ENCODE measurements around the gene IFNGR1. TPM values are rescaled to one million over a fixed set of nuclear protein-coding genes. Genes with fewer than 3 reads are reported as not detected.
"Not testable (repeated sequence)": the region's sequence is repeated elsewhere in the genome, so short reads cannot be mapped to it uniquely, and the experiment has no call there.

Gene IFNGR1
- 19.3 and 22.8 TPM in 2 replicates for total RNA-seq (2014; rRNA removed)
- 12.4 TPM for polyA plus RNA-seq (2012)

DNA sequence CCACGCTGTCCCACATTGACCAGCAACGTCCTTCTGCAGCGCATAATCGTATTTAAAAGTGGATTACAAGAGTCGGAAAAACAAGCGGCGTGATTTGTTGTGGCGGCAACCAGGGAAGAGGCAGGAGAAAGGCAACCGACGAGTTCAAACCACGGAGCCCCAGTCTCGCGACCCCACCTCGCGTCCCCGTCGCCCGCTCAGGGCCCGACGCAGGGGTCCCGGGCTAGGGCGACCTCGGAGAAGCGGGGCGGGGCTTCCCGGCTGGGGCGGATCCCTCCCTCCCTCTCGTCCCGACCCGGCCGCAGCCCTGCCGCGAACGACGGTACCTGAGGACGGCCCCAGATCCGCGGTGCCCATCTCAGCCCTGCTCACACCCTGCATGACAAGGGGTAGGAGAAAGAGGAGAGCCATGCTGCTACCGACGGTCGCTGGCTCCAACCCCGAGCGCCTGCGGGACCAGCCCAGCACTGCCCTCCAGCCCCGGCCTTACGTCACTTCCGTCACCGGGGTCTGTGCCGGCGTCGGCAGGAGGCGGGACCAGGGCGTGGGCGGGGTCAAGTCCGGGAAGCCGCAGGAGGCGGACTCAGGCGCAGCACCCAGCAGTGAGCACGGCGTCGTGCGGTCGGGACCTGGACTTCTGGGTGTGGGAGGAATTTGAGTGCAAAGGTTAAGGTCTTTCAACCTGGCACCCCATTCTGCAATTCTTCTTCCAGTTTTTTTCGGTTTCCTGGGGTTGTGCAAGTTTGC, at the start of gene IFNGR1:
TSS of gene IFNGR1 (minus strand) at position 469 of the 747 bp plus-strand sequence. CDS start at position 411, 58 bp downstream.
- DNase-seq (ENCODE audit: low read depth), result peak; percentile 81

DNA sequence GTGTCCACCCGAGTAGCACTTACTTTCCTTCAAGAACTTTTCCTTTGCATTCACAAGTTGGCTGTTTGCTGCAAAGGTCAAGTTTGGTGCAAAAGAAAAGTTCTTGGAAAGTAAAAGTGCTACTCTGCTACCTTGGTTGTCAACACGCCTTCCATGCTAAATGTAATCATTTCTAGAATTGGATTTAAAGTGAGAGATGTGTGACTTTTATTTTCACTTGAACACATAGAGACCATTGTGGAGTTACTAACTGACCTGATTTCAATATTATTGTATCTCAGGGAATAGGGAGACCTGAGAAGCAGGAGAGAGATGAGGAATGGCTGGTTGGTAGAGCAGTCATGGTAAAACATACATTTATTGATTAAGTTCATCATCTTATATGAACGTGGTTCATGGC, 49.7 kb upstream of the IFNGR1 start:
- DNase-seq (ENCODE audit: low read depth), result no peak

DNA sequence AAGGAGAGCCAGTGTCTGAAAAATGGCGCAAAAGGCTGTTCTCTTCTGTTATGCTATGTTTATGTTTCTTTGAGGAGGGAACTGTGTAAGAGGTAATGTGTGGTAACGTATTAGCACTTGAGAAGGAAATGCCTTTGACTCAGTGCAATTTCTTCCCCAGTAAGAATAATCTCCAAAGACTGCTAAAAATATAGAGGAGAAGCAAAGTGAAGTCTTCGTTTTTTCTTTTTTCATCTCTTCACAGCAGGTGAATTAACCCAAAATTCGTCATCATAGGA, 47.1 kb upstream of the IFNGR1 start:
- DNase-seq (ENCODE audit: low read depth), result no peak

DNA sequence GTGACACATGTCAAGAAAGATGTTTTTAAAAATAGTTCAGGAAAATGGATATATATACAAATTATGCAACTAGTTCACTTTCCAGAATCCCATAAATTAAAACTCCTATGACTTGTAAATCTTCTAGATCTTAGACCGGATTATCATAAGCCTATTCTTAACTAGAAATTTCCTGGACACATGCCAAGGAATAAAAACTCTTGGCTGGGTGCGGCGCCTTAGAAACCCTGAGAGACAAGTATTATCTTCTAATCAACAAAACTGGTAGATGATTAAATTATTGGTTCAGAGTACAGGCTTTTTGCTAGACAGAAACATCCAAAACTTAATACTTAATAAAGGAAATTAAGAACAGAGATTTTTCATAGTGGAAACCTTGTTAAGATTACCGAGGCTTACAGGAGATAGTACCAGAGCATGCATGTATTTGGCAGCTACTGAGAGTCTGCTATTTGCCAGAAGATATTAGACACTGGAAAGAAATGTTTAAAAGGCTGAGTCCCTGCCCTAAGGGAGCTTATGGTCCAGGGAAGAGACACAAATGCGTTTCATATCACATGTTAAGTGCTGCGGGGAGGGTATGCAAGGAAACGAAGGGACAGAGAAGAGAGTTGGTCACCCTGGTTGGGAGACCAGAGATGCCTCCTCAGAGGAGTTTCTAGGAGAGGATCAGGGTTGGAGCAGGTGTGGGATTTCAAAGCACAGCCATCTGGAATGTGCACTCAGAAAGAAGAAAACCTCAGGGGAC, 46.5 kb upstream of the IFNGR1 start:
- DNase-seq (ENCODE audit: low read depth), result no peak

DNA sequence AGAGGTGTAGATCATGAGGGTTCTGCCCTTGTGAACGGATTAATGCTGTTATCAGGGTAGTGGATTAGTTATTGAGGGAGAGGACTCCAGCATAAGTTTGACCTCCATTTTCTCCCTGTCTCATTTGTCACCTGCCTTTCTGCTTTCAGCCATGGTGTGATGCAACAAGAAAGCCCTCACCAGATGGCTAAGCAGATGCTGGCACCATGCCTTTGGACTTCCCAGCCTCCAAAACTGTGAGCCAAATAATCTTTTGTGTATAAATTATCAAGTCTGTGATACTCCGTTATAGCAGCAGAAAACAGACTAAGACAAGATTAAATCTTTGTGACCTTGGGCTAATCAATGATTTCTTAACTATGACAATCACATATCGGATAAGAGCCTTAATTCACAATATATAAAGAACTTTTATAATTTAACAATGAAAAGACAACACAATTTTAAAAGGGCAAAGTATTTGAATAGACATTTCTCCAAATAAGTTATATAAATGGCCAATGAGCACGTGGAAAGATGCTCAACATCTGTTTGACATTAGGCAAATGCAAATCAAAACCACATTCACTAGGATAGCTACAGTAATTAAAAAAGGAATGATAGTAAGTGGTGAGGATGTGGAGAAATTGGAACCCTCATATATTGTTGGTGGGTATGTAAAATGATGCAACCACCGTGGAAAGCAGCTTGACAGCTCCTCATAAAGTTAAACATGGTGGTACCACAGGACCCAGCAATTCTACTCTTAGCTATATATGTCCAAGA, 45.3 kb upstream of the IFNGR1 start:
- DNase-seq (ENCODE audit: low read depth), result no peak

DNA sequence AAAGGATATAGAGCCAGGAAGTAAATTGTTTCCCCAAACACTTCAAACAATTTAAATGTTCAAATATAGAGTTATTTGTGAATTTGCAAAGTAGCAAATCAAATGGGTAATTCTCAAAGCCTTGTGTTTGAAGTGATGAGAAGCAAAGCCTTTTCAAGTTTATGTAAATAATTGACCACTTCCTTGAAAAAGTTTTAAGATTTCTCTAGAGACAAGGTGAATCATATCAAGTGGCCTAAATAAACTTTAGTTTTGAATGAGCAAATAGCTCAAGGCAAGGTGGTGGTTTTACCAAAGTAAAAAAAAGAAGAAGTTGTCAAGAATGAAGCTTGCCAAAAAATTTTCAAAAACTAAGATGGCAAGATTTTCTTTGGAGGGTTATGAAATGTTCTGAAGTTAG, 42.6 kb upstream of the IFNGR1 start:
- DNase-seq (ENCODE audit: low read depth), result peak; percentile 25

DNA sequence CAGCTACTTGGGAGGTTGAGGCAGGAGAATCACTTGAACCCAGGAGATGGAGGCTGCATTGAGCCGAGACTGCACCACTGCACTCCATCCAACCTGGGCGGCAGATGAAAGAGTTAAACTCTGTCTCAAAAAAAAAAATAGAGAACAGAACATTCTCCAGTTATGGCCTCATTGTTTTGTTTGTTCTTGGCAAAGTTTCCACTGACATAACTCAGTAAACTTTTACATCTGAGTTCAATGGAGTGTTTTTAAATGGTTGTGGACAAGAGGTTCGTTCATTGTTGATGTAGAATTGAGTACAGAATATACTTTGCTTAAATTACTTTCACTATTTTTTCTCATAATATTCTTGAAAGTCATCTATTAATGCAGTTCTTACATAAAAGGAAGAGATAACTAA, 42.2 kb upstream of the IFNGR1 start:
- DNase-seq (ENCODE audit: low read depth), result peak; percentile 31

DNA sequence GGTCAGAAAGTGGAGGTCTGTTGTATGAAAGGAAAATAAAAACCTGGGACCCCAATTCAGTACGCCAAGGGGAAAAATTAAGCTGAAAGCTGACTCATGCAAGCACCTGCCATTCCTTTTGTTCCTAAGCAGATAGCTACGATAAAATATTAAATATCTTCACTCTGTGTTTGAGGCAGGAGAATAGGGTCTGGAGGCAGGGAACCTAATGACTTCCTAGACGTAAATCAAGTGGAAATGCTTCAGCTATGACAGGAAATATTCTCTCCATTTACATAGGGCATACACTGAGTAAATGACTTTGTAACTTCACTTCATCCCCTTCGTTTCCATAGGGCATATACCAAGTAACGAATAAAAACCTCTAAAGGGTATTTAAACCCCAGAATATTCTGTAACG, 41.0 kb upstream of the IFNGR1 start:
- no peak for DNase-seq (ENCODE audit: low read depth)

DNA sequence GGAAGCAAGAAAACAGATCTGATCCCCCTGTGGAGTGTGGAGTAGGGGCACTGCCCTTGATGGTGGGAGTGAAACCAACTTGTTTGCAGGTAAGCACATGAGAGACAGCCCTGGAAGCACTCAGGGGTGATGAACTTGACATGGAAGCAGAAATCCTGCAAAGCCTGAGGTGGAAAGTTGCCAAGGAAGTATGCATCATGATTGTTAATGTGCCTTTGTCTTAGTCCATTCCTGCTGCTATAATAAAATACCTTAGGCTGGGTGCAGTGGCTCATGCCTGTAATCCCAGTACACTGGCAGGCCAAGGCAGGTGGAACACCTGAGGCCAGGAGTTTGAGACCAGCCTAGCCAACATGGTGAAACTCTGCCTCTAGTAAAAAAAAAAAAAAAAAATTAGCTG, 40.2 kb upstream of the IFNGR1 start:
- DNase-seq (ENCODE audit: low read depth), result no peak

DNA sequence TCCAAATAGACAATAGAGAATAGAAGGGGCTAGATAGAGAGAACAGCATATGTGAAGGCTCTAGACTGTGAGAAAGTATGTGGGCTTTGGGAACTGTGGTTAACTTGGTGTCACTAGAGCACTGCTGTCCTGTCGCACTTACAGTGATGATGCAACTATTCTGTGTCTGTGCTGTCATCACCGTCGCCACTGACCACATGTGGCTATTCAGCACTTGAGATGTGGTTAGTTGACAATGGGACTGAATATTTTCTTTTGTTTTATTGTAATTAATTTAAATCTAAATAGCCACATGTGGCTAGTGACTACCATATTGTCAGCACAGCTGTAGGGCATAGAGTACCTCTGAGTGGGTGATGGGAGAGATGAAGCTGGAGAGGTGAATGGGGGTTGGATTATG, 39.0 kb upstream of the IFNGR1 start:
- no peak for DNase-seq (ENCODE audit: low read depth)

DNA sequence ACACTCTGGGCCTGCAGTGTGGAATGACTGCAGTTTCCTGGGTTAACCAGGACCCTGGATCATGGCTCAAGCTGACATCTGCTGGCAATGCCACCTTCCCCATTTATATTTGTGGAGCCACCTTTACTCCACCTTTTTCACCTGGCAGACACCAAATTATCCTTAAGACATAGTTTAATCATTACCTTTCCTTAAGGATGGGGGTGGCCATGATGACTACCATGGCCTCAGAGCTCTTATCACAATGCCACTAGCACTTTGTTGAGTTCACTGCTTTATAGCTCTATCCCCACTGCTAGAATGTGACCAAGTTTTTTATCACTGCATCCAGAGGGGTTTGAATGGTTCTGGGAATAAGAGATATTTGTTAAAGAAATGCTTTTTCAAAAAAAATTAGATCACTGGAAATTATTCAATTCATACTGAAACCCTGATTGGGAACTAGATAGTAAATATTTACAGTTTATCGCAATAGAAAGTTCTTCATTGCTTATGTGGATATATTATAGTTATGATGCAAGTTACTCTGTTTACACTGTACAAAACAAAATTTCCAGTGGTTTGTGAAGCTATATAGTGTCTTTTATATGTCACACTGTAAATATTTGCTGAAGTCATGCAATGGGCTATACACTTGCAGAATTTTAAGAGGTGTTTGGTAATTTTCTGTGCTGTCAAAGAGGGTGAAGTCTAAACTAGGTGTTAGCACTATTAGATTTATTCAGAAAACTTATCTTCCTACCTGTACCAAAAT, 37.3 kb upstream of the IFNGR1 start:
- DNase-seq (ENCODE audit: low read depth), result no peak

DNA sequence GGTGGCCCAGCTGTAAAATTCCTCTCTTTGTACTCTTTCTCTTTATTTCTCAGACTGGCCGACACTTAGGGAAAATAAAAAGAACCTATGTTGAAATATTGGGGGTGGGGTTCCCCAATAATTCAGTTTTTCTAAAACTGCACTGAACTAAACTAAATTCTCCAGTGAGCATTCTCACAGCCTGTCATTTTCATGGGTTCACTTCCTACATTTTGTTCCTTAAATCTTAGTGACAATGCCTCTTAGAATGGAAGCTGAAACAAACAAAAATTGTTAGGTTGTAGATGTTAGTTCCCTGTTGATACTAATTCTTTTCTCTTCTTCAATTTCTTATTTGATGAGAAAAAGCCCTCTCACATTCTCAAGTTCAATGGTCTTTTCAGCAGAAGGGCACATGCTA, 35.8 kb upstream of the IFNGR1 start:
- no peak for DNase-seq (ENCODE audit: low read depth)

DNA sequence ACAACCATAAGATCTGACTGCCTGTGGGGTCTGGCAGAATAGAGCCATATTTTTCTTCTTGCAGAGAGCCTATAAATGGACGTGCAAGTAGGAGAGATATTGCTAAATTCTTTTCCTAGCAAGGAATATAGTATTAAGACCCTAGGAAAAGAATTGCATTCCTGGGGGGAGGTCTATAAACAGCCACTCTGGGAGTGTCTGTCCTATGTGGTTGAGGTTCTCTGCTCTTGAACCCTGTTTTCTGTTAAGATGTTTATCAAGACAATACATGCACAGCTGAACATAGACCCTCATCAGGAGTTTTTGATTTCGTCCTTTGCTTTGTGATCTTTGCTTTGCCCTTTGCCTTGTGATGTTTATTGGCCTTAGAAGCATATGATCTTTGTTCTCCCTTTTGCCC, 35.2 kb upstream of the IFNGR1 start:
- DNase-seq (ENCODE audit: low read depth), result not testable (repeated sequence)

DNA sequence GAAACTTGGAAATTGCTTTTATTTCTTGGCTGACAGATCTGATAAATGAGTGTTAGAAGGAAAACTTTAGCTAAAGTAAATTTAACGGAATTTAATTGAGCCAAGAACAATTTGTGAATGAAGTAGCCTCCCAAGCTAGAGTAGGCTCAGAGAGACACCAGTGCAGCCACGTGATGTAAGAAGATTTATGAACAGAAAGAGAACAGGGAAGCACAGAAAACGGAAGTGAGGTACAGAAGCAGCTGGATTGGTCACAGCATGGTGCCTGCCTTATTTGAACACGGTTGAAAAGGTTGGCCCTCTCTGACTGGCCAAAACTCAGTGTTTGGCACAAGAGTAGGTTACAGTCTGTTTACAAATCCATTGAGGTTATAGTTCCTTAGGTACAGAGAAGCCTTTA, 29.5 kb upstream of the IFNGR1 start:
- no peak for DNase-seq (ENCODE audit: low read depth)

DNA sequence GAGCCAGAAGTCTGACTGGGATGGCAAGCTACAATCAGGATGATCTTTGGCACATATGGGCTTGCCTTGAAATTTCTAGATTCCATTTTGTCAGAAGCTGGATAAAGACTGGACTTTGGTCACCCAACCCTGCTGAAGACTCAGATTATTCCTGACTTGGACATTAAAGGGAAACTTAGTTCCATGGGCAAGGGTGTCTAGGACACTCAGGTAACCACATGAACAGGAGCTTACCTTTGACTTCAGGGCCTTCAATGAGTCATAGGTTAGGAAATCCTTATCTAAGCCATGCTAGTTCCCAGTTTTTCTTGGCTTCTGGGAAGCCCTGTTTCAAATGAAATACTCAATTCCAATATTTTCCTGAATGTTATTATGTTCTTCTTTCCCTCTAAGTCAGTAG, 28.5 kb upstream of the IFNGR1 start:
- no peak for DNase-seq (ENCODE audit: low read depth)

DNA sequence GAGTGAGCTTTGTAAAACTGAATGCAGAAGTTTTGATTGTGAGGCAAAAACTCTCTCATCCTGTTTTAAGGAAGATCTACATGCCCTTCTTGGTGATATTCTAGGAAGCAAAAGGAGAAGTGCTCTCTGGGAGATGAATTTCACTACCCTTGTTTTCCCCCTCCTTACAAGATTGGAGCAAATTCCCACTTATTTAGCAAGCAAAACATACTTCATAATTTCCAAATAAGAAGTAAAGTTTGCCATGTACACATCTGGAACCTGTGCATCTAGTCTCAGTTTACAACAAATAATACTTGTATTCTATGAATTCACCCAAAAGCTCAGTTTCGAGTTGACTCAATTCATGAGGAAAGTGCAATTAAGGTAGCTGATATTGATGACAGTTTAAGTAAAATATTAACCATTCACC, 27.6 kb upstream of the IFNGR1 start:
- DNase-seq (ENCODE audit: low read depth), result no peak

DNA sequence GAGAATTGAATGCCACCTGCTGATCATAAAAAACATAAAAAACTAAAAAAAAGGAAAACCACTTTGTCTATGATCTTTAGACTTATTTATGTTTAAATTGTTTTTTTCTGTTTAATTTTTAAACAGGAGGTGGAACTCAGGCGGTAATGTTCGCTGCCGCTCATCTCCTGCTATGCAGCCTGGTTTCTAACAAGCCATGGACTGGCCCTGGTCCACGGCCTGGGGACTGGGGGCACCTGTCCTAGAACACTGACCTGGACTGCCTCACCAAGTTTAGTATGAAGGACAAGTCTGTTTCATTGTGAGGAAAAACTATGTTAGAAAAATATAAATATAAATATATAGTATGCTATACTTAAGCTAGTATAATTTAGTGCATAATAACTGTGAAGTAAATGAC, 27.0 kb upstream of the IFNGR1 start:
- DNase-seq (ENCODE audit: low read depth), result no peak

DNA sequence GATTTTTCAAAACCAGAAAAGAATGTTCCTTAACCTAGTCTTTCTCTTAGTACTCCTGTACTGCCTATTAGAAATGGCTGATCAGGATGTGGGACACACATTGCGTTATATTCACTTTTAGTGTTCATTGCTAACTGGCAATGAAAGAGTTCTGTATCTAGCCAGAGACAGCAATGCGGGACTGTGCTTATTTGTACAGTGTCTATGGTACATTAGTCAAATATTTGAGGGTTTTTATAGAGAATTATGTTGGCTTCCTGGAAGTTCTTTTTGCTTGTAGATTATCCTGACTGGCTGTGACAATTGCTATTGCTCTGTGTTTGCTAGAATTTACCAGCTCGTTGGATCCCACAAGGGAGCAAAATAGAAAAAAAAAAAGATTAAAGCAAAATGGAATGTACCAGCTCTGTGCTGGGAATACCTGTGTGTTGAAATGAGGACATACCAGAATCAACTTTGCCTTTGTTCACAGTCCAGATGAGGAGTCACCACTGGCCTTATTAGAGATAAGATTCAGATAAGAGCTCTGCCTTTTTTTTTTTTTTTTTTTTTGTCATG, 22.4 kb upstream of the IFNGR1 start:
- DNase-seq (ENCODE audit: low read depth), result peak; percentile 37

DNA sequence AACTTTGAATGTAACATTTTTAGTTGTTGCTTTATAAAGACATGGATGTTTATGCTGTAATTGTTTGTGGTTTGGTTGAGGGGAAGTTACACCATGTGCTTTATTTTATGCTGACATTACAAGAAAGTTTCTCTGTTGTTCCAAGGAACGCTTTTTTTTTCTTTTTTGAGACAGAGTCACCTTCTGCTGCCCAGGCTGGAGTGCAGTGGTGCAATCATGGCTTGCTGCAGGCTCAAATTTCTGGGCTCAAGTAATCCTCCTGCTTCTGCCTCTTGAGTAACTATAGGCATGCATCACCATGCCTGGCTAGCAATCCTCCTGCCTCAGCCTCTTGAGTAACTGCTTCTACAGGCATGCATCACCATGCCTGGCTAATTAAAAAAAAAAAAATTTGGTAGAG, 21.0 kb upstream of the IFNGR1 start:
- peak; percentile 79 for DNase-seq (ENCODE audit: low read depth)

DNA sequence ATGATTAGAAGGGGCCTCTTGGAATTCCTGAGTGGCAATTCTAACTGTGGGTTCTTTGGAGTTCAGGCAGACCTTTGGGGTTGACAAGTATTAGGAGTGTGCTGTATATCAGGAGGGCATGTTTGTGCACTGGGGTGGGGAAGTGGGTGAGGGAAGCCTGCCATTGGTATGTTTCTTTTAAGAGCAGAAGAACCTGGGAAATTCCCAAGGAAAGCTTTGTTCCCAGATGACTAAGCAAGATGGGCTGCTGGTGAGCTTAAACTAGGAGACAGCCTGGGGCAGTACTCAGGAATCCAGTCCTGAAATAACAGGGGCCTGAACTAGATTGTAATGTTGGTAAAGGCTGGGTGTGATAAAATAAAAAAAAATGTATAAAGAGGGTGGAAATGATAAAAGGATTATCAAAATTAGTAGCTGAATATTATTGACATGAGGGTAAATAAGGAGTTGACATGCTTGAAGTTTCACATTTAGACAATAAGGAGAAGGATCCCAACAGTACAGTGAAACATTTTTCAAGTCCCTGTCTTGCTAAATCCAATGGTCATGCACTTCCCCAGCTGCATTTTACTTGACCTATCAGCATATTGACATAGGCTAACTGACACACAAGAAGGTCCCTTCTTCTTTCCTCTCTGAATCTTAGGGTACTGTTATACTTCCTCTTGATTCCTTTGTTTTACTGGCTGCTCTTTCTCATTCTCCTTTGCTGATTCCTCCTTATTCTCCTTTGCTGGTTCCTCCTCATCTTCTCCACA, 18.4 kb upstream of the IFNGR1 start:
- peak; percentile 53 for DNase-seq (ENCODE audit: low read depth)
